A549 (cell line): ENCODE data around the gene TUNAR. TPM values are rescaled to one million over a fixed set of nuclear protein-coding genes. Genes with fewer than 3 reads are reported as not detected.

Experiments used
- ATAC-seq, 2 experiments: fragments of 200-7000 bp in 1 of 2; fragments of >200 bp in 1 of 2; cut with Nextera tagmentation in 1 of 2; cut with Tn5 transposase in 1 of 2; 3 replicates each; pipeline versions ENCODE4 v1.8.0 to v1.9.1; 2018 to 2020; ENCODE audit warnings: mild to moderate bottlenecking in 1 of 2, moderate library complexity in 1 of 2
- CTCF ChIA-PET: fragments of 300-600 bp; sonication (Branson Sonifier 250); formaldehyde crosslinking; extraction: SDS; loops from one replicate; lab custom pipeline; 2021; ENCODE audit warnings: antibody characterized with exemption, inconsistent platforms; lab: Yijun Ruan, JAX
- POLR2A ChIA-PET: fragments of 350-600 bp; formaldehyde crosslinking; extraction: SDS; loops from one replicate; lab custom pipeline; 2021; ENCODE audit warnings: antibody characterized with exemption, inconsistent platforms; lab: Yijun Ruan, JAX
- DNase-seq, 2 experiments: peaks; one replicate each; pipeline versions ENCODE4 v3.0.0 to v3.0.0-alpha.2; 2011 to 2016; ENCODE audit warnings: low read depth in 1 of 2, low spot score in 1 of 2
- FAIRE-seq: peaks from 2 replicates; lab custom pipeline; 2011; peaks lifted over from hg19 to GRCh38; lab: Jason Lieb, UNC
- H3K27ac ChIP-seq, 2 experiments: fragments of >200 bp; sonication (Bioruptor Twin); formaldehyde crosslinking; 3 replicates each; pipeline ENCODE4 v1.5.1; 2016 to 2017
- H3K4me1 ChIP-seq: fragments of >200 bp; sonication (Bioruptor Twin); formaldehyde crosslinking; 3 replicates; pipeline ENCODE4 v1.6.1; 2016
- H3K4me2 ChIP-seq: fragments of >200 bp; sonication (Bioruptor Twin); formaldehyde crosslinking; 3 replicates; pipeline ENCODE4 v1.6.1; 2016
- H3K4me3 ChIP-seq: fragments of >200 bp; sonication (Bioruptor Twin); formaldehyde crosslinking; 3 replicates; pipeline ENCODE4 v1.5.1; 2016
- H3K9me3 ChIP-seq: fragments of >200 bp; sonication (Bioruptor Twin); formaldehyde crosslinking; 3 replicates; pipeline ENCODE4 v1.6.1; 2016
- CBX2 ChIP-seq: fragments of 200-600 bp; sonication (generic); IDR thresholded peaks from 2 replicates; pipeline ENCODE4 v1.6.1; 2016; ENCODE audit warnings: low read depth, mild to moderate bottlenecking, borderline replicate concordance
- CEBPB ChIP-seq, 2 experiments: fragments of >200 bp in 1 of 2; sonication (Bioruptor Twin) in 1 of 2; formaldehyde crosslinking in 1 of 2; IDR thresholded peaks; 2 replicates each; pipeline ENCODE4 v1.6.1; 2012 to 2016
- CHD4 ChIP-seq: fragments of 200-600 bp; sonication (generic); IDR thresholded peaks from 2 replicates; pipeline ENCODE4 v1.6.1; 2016; ENCODE audit warnings: antibody characterized with exemption, mild to moderate bottlenecking, borderline replicate concordance
- EHF ChIP-seq: fragments of 250-450 bp; sonication (Bioruptor Pico); IDR thresholded peaks from 2 replicates; pipeline ENCODE4 v1.5.0; 2020; ENCODE audit warnings: mild to moderate bottlenecking
- EHMT2 ChIP-seq: fragments of 200-600 bp; sonication (generic); IDR thresholded peaks from 2 replicates; pipeline ENCODE4 v1.6.1; 2016; ENCODE audit warnings: antibody characterized with exemption, low read depth, mild to moderate bottlenecking, moderate library complexity
- ESRRA ChIP-seq: fragments of 150-350 bp; IDR thresholded peaks from 2 replicates; pipeline ENCODE4 v1.6.1; 2014; ENCODE audit warnings: mild to moderate bottlenecking, low read length, borderline replicate concordance
- FOSB ChIP-seq: fragments of 250-450 bp; sonication (Bioruptor Pico); IDR thresholded peaks from 2 replicates; pipeline ENCODE4 v1.5.0; 2020; ENCODE audit warnings: mild to moderate bottlenecking, moderate library complexity
- HOXA7 ChIP-seq: fragments of 250-450 bp; sonication (Bioruptor Pico); IDR thresholded peaks from 2 replicates; pipeline ENCODE4 v1.5.0; 2020; ENCODE audit warnings: mild to moderate bottlenecking, moderate library complexity
- HOXB5 ChIP-seq: fragments of 250-450 bp; sonication (Bioruptor Pico); IDR thresholded peaks from 2 replicates; pipeline ENCODE4 v1.5.0; 2020; ENCODE audit warnings: mild to moderate bottlenecking, moderate library complexity
- JUN ChIP-seq, 2 experiments: fragments of >200 bp; sonication (Bioruptor Twin); formaldehyde crosslinking; IDR thresholded peaks; 2 replicates in 1 of 2; 3 replicates in 1 of 2; pipeline ENCODE4 v1.6.1; 2016 to 2017
- KDM5A ChIP-seq: fragments of 200-600 bp; sonication (generic); IDR thresholded peaks from 2 replicates; pipeline ENCODE4 v1.6.1; 2016; ENCODE audit warnings: antibody characterized with exemption, mild to moderate bottlenecking
- MAFK ChIP-seq: fragments of 450-650 bp; IDR thresholded peaks from 2 replicates; pipeline ENCODE4 v1.6.1; 2014; ENCODE audit not compliant: partially characterized antibody
- MAZ ChIP-seq: fragments of 150-350 bp; IDR thresholded peaks from 2 replicates; pipeline ENCODE4 v1.6.1; 2014; ENCODE audit warnings: antibody characterized with exemption, low read depth, low read length, borderline replicate concordance
- POLR2A ChIP-seq: IDR thresholded peaks from 2 replicates; pipeline ENCODE4 v1.6.1; 2012; ENCODE audit warnings: mild to moderate bottlenecking, low read length
- POLR2AphosphoS2 ChIP-seq: conservative IDR thresholded peaks from 2 replicates; pipeline ENCODE4 v1.6.1; 2012; ENCODE audit warnings: low read length, improper control_type of control experiment, inconsistent platforms
- RNF2 ChIP-seq: fragments of 200-600 bp; sonication (generic); IDR thresholded peaks from 2 replicates; pipeline ENCODE4 v1.6.1; 2016; ENCODE audit warnings: low read depth, mild to moderate bottlenecking, antibody characterized with exemption, moderate library complexity, borderline replicate concordance
- SMC3 ChIP-seq: fragments of >200 bp; sonication (Bioruptor Twin); formaldehyde crosslinking; IDR thresholded peaks from 3 replicates; pipeline ENCODE4 v1.6.1; 2018; ENCODE audit warnings: inconsistent platforms
- ZFP36 ChIP-seq: fragments of 450-650 bp; IDR thresholded peaks from 2 replicates; pipeline ENCODE4 v1.6.1; 2014; ENCODE audit warnings: borderline replicate concordance; ENCODE audit not compliant: partially characterized antibody
- ZNF302 ChIP-seq: fragments of 250-450 bp; sonication (Bioruptor Pico); IDR thresholded peaks from 2 replicates; pipeline ENCODE4 v1.9.0; 2021; ENCODE audit warnings: inconsistent platforms, mild to moderate bottlenecking, moderate library complexity
- ZSCAN20 ChIP-seq: fragments of 250-450 bp; sonication (Bioruptor Pico); IDR thresholded peaks from 2 replicates; pipeline ENCODE4 v1.8.0; 2022; ENCODE audit warnings: mild to moderate bottlenecking, moderate library complexity
- WGBS: methylation state at CpG from one replicate; pipeline ENCODE4 v1.1.6; 2017; ENCODE audit errors: missing lambda C conversion rate; 5-methylcytosine and 5-hydroxymethylcytosine counted together
- polyA plus RNA-seq, 4 experiments: library from polyadenylated mRNA; depleted of rRNA in 3 of 4; stranded (reverse); fragments of >200 nt; fragmentation: RNase III in 1 of 4; extraction: RNeasy Plus Mini Kit Qiagen cat#74134 plus additional on column Dnase treatment in 1 of 4; gene quantifications; 2 replicates in 3 of 4; 3 replicates in 1 of 4; pipeline ENCODE4 v1.2.3, GENCODE V29; 2011 to 2017
- TF ChIP-seq, protein P1 (sequence below): fragments of >200 bp; sonication (Bioruptor Twin); formaldehyde crosslinking; IDR thresholded peaks from 3 replicates; pipeline ENCODE4 v1.6.1; 2016
- TF ChIP-seq, protein P2 (sequence below): fragments of 250-450 bp; sonication (Bioruptor Pico); IDR thresholded peaks from 2 replicates; pipeline ENCODE4 v1.5.0; 2020; ENCODE audit warnings: low read depth, mild to moderate bottlenecking, moderate library complexity
- TF ChIP-seq, protein P3 (sequence below): fragments of 150-350 bp; IDR thresholded peaks from 2 replicates; pipeline ENCODE4 v1.6.1; 2014; ENCODE audit warnings: low read depth, mild to moderate bottlenecking, low read length
- TF ChIP-seq, protein P4 (sequence below): fragments of 250-450 bp; sonication (Bioruptor Pico); IDR thresholded peaks from 2 replicates; pipeline ENCODE4 v1.5.0; 2021; ENCODE audit warnings: mild to moderate bottlenecking, moderate library complexity, borderline replicate concordance
- TF ChIP-seq, protein P5 (sequence below): fragments of >200 bp; sonication (Bioruptor Twin); formaldehyde crosslinking; IDR thresholded peaks from 3 replicates; pipeline ENCODE4 v1.5.1; 2016
- TF ChIP-seq, protein P6 (sequence below): IDR thresholded peaks from 2 replicates; pipeline ENCODE4 v1.6.1; 2012
- TF ChIP-seq, protein P7 (sequence below): IDR thresholded peaks from 2 replicates; pipeline ENCODE4 v1.6.1; 2012; ENCODE audit warnings: low read depth, borderline replicate concordance

TUNAR gene
- polyA plus RNA-seq, 2 of the 4 experiments (the other 2 are of a cell fraction): not detected

DNA sequence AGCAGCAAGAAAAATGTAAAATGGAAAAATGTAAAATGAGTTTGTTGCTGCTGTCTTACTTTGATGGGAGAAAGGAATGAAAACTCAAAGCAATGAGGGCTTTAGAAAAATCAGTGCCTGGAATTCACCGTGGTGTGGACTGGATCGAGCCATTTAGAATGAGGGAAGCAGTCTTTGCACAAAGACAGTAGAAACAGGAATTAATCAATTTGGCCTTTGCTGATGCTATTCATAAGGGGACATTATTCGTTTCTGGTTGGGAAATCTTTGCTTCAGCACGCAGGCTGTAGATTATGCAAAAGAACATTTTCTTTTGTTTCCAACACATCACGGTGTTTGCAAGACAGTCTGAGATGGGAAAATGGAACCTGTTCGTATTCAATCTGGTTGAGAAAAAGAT lies 6.9 kb upstream of the TUNAR start:
- ATAC-seq (no peak), FAIRE-seq (no peak), DNase-seq (no peak)
- TF ChIP-seq CBX2: no peak
- TF ChIP-seq, protein P1, sequence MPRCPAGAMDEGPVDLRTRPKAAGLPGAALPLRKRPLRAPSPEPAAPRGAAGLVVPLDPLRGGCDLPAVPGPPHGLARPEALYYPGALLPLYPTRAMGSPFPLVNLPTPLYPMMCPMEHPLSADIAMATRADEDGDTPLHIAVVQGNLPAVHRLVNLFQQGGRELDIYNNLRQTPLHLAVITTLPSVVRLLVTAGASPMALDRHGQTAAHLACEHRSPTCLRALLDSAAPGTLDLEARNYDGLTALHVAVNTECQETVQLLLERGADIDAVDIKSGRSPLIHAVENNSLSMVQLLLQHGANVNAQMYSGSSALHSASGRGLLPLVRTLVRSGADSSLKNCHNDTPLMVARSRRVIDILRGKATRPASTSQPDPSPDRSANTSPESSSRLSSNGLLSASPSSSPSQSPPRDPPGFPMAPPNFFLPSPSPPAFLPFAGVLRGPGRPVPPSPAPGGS: no peak
- TF ChIP-seq HOXB5 (CRISPR knock-in tag): no peak
- no peak for TF ChIP-seq ZFP36
- TF ChIP-seq, protein P2, sequence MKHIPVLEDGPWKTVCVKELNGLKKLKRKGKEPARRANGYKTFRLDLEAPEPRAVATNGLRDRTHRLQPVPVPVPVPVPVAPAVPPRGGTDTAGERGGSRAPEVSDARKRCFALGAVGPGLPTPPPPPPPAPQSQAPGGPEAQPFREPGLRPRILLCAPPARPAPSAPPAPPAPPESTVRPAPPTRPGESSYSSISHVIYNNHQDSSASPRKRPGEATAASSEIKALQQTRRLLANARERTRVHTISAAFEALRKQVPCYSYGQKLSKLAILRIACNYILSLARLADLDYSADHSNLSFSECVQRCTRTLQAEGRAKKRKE (CRISPR knock-in tag): no peak
- no peak for TF ChIP-seq EHF (CRISPR knock-in tag)
- no peak for TF ChIP-seq JUN (IDR thresholded peaks at IDR 0.05)
- TF ChIP-seq FOSB: no peak
- TF ChIP-seq ZSCAN20 (CRISPR knock-in tag): no peak
- TF ChIP-seq CHD4: no peak
- no peak for TF ChIP-seq MAFK
- H3K9me3 ChIP-seq: no peaks in the 10 kb centered on the region; the same call in 2 of the 3 replicates
- no peak overlapping the region for H3K4me3 ChIP-seq
- no peak overlapping the region for H3K4me2 ChIP-seq
- CTCF ChIA-PET: no interaction called here
- H3K4me1 ChIP-seq: no peaks in the 10 kb centered on the region
- no peak overlapping the region for H3K27ac ChIP-seq
- WGBS: 1% methylated on average over 6 of the region's 6 CpGs
- POLR2A ChIA-PET: no interaction called here

DNA sequence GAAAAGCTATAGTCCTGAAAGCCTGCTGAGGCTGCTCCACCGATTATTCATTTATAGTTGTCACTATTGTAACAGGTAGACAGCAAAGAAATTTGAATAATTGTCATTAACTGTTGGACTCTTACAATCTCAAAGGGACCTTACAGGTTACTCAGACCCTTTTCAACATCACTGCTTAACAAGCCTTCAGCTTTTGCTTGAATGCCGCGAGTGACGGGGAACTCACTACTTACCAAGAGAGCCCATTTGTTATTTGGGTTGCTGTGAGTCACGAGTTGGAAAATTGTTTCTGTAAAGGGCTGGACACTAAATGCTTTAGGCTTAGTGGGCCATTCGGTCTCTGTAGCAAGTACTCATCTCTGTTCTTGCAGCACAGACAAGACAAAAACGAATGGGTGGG lies 5.9 kb upstream of the TUNAR start:
- CTCF ChIA-PET: interaction anchor here (0.9 kb wide), 1 partner anchor 123 kb away, joined by 3 read pairs; no protein-coding TSS in a partner anchor
- Histone ChIP-seq H3K4me1 (no peaks in the 10 kb centered on the region), H3K9me3 (no peaks in the 10 kb centered on the region; the same call in 2 of the 3 replicates)
- no peak for DNase-seq
- ATAC-seq: no peak
- TF ChIP-seq POLR2A: no peak
- TF ChIP-seq HOXA7 (CRISPR knock-in tag): no peak
- TF ChIP-seq RNF2: no peak
- TF ChIP-seq, protein P3, sequence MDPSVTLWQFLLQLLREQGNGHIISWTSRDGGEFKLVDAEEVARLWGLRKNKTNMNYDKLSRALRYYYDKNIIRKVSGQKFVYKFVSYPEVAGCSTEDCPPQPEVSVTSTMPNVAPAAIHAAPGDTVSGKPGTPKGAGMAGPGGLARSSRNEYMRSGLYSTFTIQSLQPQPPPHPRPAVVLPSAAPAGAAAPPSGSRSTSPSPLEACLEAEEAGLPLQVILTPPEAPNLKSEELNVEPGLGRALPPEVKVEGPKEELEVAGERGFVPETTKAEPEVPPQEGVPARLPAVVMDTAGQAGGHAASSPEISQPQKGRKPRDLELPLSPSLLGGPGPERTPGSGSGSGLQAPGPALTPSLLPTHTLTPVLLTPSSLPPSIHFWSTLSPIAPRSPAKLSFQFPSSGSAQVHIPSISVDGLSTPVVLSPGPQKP: no peak
- no peak for TF ChIP-seq CEBPB (IDR thresholded peaks at IDR 0.05)
- no peak for TF ChIP-seq EHMT2
- TF ChIP-seq, all 56 proteins: peak for 0
- Histone ChIP-seq H3K4me2 (no peak overlapping the region), H3K27ac (no peak overlapping the region), H3K4me3 (no peak overlapping the region)
- no peak for FAIRE-seq
- POLR2A ChIA-PET: no interaction called here
- 40% methylated on average over 7 of the region's 7 CpGs for WGBS

DNA sequence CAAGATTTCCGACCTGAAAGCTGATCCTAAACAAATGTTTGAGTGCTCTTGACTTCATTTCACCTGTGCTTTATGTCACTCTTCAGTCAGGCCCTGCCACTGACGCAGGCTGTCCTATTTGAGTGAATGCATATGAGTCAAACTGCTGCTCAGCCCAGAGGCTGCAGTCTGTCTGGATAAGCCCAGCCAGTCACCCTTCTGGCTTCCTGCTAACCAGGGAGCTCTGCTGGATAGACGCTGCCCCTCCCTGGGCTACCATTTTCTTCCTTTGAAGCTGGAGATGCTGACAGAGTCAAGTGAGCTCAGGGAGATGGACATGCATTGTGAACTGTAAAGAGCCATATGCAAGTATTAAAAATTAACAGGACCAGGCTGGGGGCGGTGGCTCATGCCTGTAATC lies 5.1 kb upstream of the TUNAR start:
- Histone ChIP-seq H3K4me1 (no peaks in the 10 kb centered on the region), H3K9me3 (no peaks in the 10 kb centered on the region; the same call in 2 of the 3 replicates), H3K27ac (no peak overlapping the region), H3K4me2 (no peak overlapping the region), H3K4me3 (no peak overlapping the region)
- ChIA-PET POLR2A (no interaction called here), CTCF (interaction anchor here (0.9 kb wide), 1 partner anchor 123 kb away, joined by 3 read pairs; no protein-coding TSS in a partner anchor)
- WGBS: 13% methylated on average over 4 of the region's 4 CpGs
- ATAC-seq: no peak
- DNase-seq: no peak
- no peak for FAIRE-seq
- TF ChIP-seq POLR2AphosphoS2: no peak
- no peak for TF ChIP-seq ESRRA
- no peak for TF ChIP-seq SMC3
- TF ChIP-seq, protein P4, sequence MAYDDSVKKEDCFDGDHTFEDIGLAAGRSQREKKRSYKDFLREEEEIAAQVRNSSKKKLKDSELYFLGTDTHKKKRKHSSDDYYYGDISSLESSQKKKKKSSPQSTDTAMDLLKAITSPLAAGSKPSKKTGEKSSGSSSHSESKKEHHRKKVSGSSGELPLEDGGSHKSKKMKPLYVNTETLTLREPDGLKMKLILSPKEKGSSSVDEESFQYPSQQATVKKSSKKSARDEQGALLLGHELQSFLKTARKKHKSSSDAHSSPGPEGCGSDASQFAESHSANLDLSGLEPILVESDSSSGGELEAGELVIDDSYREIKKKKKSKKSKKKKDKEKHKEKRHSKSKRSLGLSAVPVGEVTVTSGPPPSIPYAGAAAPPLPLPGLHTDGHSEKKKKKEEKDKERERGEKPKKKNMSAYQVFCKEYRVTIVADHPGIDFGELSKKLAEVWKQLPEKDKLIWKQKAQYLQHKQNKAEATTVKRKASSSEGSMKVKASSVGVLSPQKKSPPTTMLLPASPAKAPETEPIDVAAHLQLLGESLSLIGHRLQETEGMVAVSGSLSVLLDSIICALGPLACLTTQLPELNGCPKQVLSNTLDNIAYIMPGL (CRISPR knock-in tag): no peak
- TF ChIP-seq KDM5A: no peak
- TF ChIP-seq, protein P5, sequence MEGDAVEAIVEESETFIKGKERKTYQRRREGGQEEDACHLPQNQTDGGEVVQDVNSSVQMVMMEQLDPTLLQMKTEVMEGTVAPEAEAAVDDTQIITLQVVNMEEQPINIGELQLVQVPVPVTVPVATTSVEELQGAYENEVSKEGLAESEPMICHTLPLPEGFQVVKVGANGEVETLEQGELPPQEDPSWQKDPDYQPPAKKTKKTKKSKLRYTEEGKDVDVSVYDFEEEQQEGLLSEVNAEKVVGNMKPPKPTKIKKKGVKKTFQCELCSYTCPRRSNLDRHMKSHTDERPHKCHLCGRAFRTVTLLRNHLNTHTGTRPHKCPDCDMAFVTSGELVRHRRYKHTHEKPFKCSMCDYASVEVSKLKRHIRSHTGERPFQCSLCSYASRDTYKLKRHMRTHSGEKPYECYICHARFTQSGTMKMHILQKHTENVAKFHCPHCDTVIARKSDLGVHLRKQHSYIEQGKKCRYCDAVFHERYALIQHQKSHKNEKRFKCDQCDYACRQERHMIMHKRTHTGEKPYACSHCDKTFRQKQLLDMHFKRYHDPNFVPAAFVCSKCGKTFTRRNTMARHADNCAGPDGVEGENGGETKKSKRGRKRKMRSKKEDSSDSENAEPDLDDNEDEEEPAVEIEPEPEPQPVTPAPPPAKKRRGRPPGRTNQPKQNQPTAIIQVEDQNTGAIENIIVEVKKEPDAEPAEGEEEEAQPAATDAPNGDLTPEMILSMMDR: no peak
- TF ChIP-seq, protein P6, sequence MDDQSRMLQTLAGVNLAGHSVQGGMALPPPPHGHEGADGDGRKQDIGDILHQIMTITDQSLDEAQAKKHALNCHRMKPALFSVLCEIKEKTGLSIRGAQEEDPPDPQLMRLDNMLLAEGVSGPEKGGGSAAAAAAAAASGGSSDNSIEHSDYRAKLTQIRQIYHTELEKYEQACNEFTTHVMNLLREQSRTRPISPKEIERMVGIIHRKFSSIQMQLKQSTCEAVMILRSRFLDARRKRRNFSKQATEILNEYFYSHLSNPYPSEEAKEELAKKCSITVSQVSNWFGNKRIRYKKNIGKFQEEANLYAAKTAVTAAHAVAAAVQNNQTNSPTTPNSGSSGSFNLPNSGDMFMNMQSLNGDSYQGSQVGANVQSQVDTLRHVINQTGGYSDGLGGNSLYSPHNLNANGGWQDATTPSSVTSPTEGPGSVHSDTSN: no peak
- TF ChIP-seq, protein P7, sequence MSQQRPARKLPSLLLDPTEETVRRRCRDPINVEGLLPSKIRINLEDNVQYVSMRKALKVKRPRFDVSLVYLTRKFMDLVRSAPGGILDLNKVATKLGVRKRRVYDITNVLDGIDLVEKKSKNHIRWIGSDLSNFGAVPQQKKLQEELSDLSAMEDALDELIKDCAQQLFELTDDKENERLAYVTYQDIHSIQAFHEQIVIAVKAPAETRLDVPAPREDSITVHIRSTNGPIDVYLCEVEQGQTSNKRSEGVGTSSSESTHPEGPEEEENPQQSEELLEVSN: no peak
- TF ChIP-seq ZNF302: no peak
- no peak for TF ChIP-seq MAZ
